Mammary epithelial cell (primary cell): ENCODE measurements around the gene HOXA7.

Experiments
- CTCF ChIP-seq, 2 donors: IDR thresholded peaks in 1 of 2; conservative IDR thresholded peaks in 1 of 2; 2 replicates each; pipeline ENCODE4 v1.5.1; 2011 to 2012; ENCODE audit warnings: inconsistent platforms in 2 of 2, low read length in 2 of 2, mild to moderate bottlenecking in 2 of 2, control low read depth in 1 of 2, low read depth in 1 of 2; ENCODE audit not compliant: insufficient read depth in 1 of 2; ENCODE audit errors: extremely low read depth in 1 of 2
- EZH2 ChIP-seq: IDR thresholded peaks from 2 replicates; pipeline ENCODE4 v1.6.1; 2012; ENCODE audit warnings: low read length, inconsistent platforms, borderline replicate concordance

DNA sequence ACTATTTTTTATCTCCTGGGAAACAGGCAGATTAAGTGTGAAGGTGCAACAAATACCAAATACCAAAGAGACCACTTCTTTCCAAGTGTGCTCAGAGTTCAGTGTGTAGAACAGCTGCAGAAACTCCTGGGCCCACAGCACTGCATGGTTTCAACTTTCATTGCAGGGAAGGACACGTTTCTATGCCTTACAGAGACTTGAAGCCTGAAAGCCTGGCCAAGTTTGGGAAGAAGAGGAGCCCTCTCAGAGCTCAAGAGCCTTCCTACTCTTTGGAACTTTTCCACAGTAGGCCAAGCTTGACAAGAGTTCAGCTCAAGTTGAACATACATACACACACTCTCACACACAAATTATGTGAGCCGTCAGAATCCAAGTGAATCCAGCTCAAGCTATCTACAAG lies 28.4 kb downstream of the HOXA7 start:
- TF ChIP-seq CTCF (conservative IDR thresholded peaks at IDR 0.05 in 1 of 2, IDR thresholded peaks at IDR 0.05 in 1 of 2; ENCODE audit: extremely low read depth in 1 of 2, insufficient read depth in 1 of 2, low read depth in 1 of 2, low read length in 2 of 2) (no peak), EZH2 (no peak)
